Activated gamma-delta T cell treated with anti-CD3 and anti-CD28 coated beads, Interleukin-2, amount 50 U/mL, for 16 hours (primary cell): ENCODE data around the gene ST3GAL5.

Experiments
- DNase-seq: peaks from one replicate; pipeline ENCODE4 v3.0.0-alpha.2; 2020; ENCODE audit warnings: low read depth

The ST3GAL5 gene

GRCh38 chr2:85806358-85807118, 82.3 kb downstream of the ST3GAL5 start:
- no peak for DNase-seq

- DNase-seq = no peak
Observed at GRCh38 chr2:85804583-85804982, 84.2 kb downstream of the ST3GAL5 start.

GRCh38 chr2:85803704-85804425, 84.9 kb downstream of the ST3GAL5 start:
- DNase-seq = no peak

- DNase-seq = no peak
Observed at GRCh38 chr2:85802354-85803103, 86.3 kb downstream of the ST3GAL5 start.

GRCh38 chr2:85801871-85802270, 86.9 kb downstream of the ST3GAL5 start:
- DNase-seq = no peak

GRCh38 chr2:85800586-85800985, 88.2 kb downstream of the ST3GAL5 start:
- DNase-seq = no peak

- DNase-seq = no peak
Observed at GRCh38 chr2:85799215-85799956, 89.4 kb downstream of the ST3GAL5 start.

- DNase-seq = no peak
Observed at GRCh38 chr2:85797921-85798320, 90.9 kb downstream of the ST3GAL5 start.

- no peak for DNase-seq
Observed at GRCh38 chr2:85797263-85797660, 91.5 kb downstream of the ST3GAL5 start.

GRCh38 chr2:85796341-85797262, 92.2 kb downstream of the ST3GAL5 start:
- no peak for DNase-seq

GRCh38 chr2:85796046-85796340, 92.8 kb downstream of the ST3GAL5 start:
- no peak for DNase-seq

GRCh38 chr2:85795331-85796045, 93.3 kb downstream of the ST3GAL5 start:
- DNase-seq = no peak

GRCh38 chr2:85794491-85795121, 94.2 kb downstream of the ST3GAL5 start:
- DNase-seq = no peak

- no peak for DNase-seq
Observed at GRCh38 chr2:85794038-85794441, 94.8 kb downstream of the ST3GAL5 start.

- DNase-seq = no peak
Observed at GRCh38 chr2:85793584-85793983, 95.2 kb downstream of the ST3GAL5 start.

GRCh38 chr2:85792783-85793441, 95.9 kb downstream of the ST3GAL5 start:
- no peak for DNase-seq

- DNase-seq = no peak
Observed at GRCh38 chr2:85791704-85792565, 96.9 kb downstream of the ST3GAL5 start.

- DNase-seq = no peak
Observed at GRCh38 chr2:85790499-85791188, 98.1 kb downstream of the ST3GAL5 start.
